Stimulated activated CD8-positive, alpha-beta memory T cell treated with anti-CD3 and anti-CD28 coated beads, Interleukin-2, amount 100 ng/mL, for 1 hour (primary cell): ENCODE measurements around the gene PPP3R1.

Experiments used
- DNase-seq, 2 donors: peaks; one replicate each; pipeline ENCODE4 v3.0.0-alpha.2; 2020; ENCODE audit warnings: low read depth in 2 of 2

Gene PPP3R1

GRCh38 chr2:68234405-68234804 lies 17.9 kb downstream of the PPP3R1 start:
- DNase-seq = no peak

- no peak for DNase-seq
These were observed 21.3 kb downstream of the PPP3R1 start for GRCh38 chr2:68231061-68231372.

GRCh38 chr2:68230241-68231060 lies 21.9 kb downstream of the PPP3R1 start:
- no peak for DNase-seq

GRCh38 chr2:68226794-68227193 lies 25.5 kb downstream of the PPP3R1 start:
- no peak for DNase-seq

GRCh38 chr2:68225119-68225632 lies 27.2 kb downstream of the PPP3R1 start:
- peak; percentile 1 to 2 for DNase-seq

- no peak for DNase-seq
These were observed 28.9 kb downstream of the PPP3R1 start for GRCh38 chr2:68223419-68223818.

GRCh38 chr2:68222287-68222686 lies 30.0 kb downstream of the PPP3R1 start:
- DNase-seq = no peak

- DNase-seq = no peak
These were observed 33.9 kb downstream of the PPP3R1 start for GRCh38 chr2:68218343-68218901.

GRCh38 chr2:68217729-68218128 lies 34.6 kb downstream of the PPP3R1 start:
- no peak for DNase-seq

GRCh38 chr2:68216454-68217310 lies 35.6 kb downstream of the PPP3R1 start:
- DNase-seq = no peak

- no peak for DNase-seq
These were observed 38.0 kb downstream of the PPP3R1 start for GRCh38 chr2:68214381-68214780.

- DNase-seq = no peak
These were observed 45.5 kb downstream of the PPP3R1 start for GRCh38 chr2:68206793-68207192.

GRCh38 chr2:68203587-68203986 lies 48.7 kb downstream of the PPP3R1 start:
- no peak for DNase-seq

GRCh38 chr2:68200157-68200787 lies 52.1 kb downstream of the PPP3R1 start:
- DNase-seq = no peak

- DNase-seq = peak in 1 of 2 donors; percentile 18
These were observed 56.1 kb downstream of the PPP3R1 start for GRCh38 chr2:68196120-68196716.

GRCh38 chr2:68195096-68195495 lies 57.2 kb downstream of the PPP3R1 start:
- no peak for DNase-seq

GRCh38 chr2:68193787-68194372 lies 58.5 kb downstream of the PPP3R1 start:
- no peak for DNase-seq

GRCh38 chr2:68193144-68193543 lies 59.2 kb downstream of the PPP3R1 start:
- no peak for DNase-seq

GRCh38 chr2:68190991-68191731 lies 61.2 kb downstream of the PPP3R1 start:
- no peak for DNase-seq

- no peak for DNase-seq
These were observed 62.1 kb downstream of the PPP3R1 start for GRCh38 chr2:68189991-68190784.
